Sigmoid colon (tissue), 7 donors: ENCODE results near the gene NUTF2. TPM values are rescaled to one million over a fixed set of nuclear protein-coding genes. Genes with fewer than 3 reads are reported as not detected.

Source experiments
- DNase-seq: peaks from one replicate; pipeline ENCODE4 v3.0.0-alpha.2; 2019
- H3K27ac ChIP-seq, 4 donors: fragments of 200-600 bp; sonication (generic); one replicate each; pipeline ENCODE4 v1.5.1; 2016 to 2019; ENCODE audit warnings: mild to moderate bottlenecking in 1 of 4
- H3K27me3 ChIP-seq, 3 donors: fragments of 200-600 bp; sonication (generic); one replicate each; pipeline ENCODE4 v1.5.1; 2019; ENCODE audit warnings: mild to moderate bottlenecking in 1 of 3
- H3K36me3 ChIP-seq, 4 donors: fragments of 200-600 bp; sonication (generic); one replicate each; pipeline ENCODE4 v1.5.1; 2016 to 2019
- H3K4me1 ChIP-seq, 4 donors: fragments of 200-600 bp; sonication (generic); one replicate each; pipeline ENCODE4 v1.5.1; 2017 to 2019
- H3K4me3 ChIP-seq, 4 donors: fragments of 200-600 bp; sonication (generic); one replicate each; pipeline ENCODE4 v1.5.1; 2017 to 2019; ENCODE audit warnings: mild to moderate bottlenecking in 2 of 4, moderate library complexity in 1 of 4
- H3K9me3 ChIP-seq, 4 donors: fragments of 200-600 bp in 3 of 4; sonication (generic) in 3 of 4; one replicate each; pipeline versions ENCODE4 v1.5.1 to v1.6.1; 2013 to 2019
- CTCF ChIP-seq, 4 experiments: fragments of 450-650 bp in 3 of 4; fragments of 200-600 bp in 1 of 4; IDR thresholded peaks; one replicate each; pipeline ENCODE4 v1.5.1; 2016 to 2019; ENCODE audit warnings: antibody characterized with exemption in 4 of 4, mild to moderate bottlenecking in 3 of 4, moderate library complexity in 2 of 4
- EP300 ChIP-seq, 4 donors: sonication (generic); formaldehyde crosslinking; IDR thresholded peaks; one replicate each; pipeline ENCODE4 v1.6.1; 2017; ENCODE audit warnings: antibody characterized with exemption in 4 of 4
- POLR2A ChIP-seq, 2 donors: fragments of 450-650 bp; IDR thresholded peaks; one replicate each; pipeline ENCODE4 v1.6.1; 2016; ENCODE audit warnings: antibody characterized with exemption in 2 of 2, mild to moderate bottlenecking in 2 of 2, moderate library complexity in 2 of 2
- POLR2AphosphoS5 ChIP-seq, 4 donors: sonication (generic); formaldehyde crosslinking; IDR thresholded peaks; one replicate each; pipeline ENCODE4 v1.6.1; 2017; ENCODE audit warnings: antibody characterized with exemption in 4 of 4
- WGBS, 2 donors: extraction: QIAGEN DNeasy Blood & Tissue Kit; methylation state at CpG; one replicate each; pipeline ENCODE4 v1.1.7; 2013; 5-methylcytosine and 5-hydroxymethylcytosine counted together
- intact Hi-C: fragments of 100-400 bp; cut with DNase I; formaldehyde crosslinking; loops from one replicate; pipeline ENCODE4 v1.15.1; 2023
- polyA plus RNA-seq, 3 donors: library from polyadenylated mRNA; stranded (reverse); fragments of 200-250 nt; gene quantifications; one replicate each; pipeline ENCODE4 v1.2.3, GENCODE V29; 2013
- total RNA-seq, 4 donors: library from RNA; depleted of rRNA; stranded (reverse); fragments of >200 nt; gene quantifications; one replicate each; pipeline ENCODE4 v1.1.0, GENCODE V29; 2016
- donor health status: healthy with polysubstance abuse.
- donor health status: Bipolar disorder and iron deficiency.
- donor health status: healthy.

NUTF2 gene
- total and polyA plus RNA-seq, 7 donors = 50.8 to 115 (median 93.8) TPM

- intact Hi-C loops = no loop called here
- Histone ChIP-seq H3K36me3 (peaks cover 0 to 10% (median 3%) of the 10 kb centered on the region in 4 donors), H3K4me3 (no peak overlapping the region), H3K27ac (no peak overlapping the region), H3K4me1 (no peaks in the 10 kb centered on the region), H3K9me3 (no peaks in the 10 kb centered on the region), H3K27me3 (no peaks in the 10 kb centered on the region)
- no peak for DNase-seq
- TF ChIP-seq POLR2AphosphoS5 (IDR thresholded peaks at IDR 0.05) (no peak), CTCF (IDR thresholded peaks at IDR 0.05) (no peak), POLR2A (IDR thresholded peaks at IDR 0.05) (no peak), EP300 (IDR thresholded peaks at IDR 0.05) (no peak)
- WGBS, 2 donors = 95 to 97% methylated on average over 2 of the region's 2 CpGs
Measured at GRCh38 chr16:67822511-67822910, 24.2 kb upstream of the NUTF2 start.

- TF ChIP-seq POLR2AphosphoS5 (IDR thresholded peaks at IDR 0.05) (no peak), CTCF (IDR thresholded peaks at IDR 0.05) (no peak), EP300 (IDR thresholded peaks at IDR 0.05) (no peak), POLR2A (IDR thresholded peaks at IDR 0.05) (no peak)
- WGBS, 2 donors = 89 to 91% methylated on average over 8 of the region's 8 CpGs
- Histone ChIP-seq H3K27ac (no peak overlapping the region), H3K4me3 (no peak overlapping the region), H3K27me3 (no peaks in the 10 kb centered on the region), H3K9me3 (no peaks in the 10 kb centered on the region), H3K36me3 (peaks cover 9 to 36% (median 26%) of the 10 kb centered on the region in 4 donors), H3K4me1 (no peaks in the 10 kb centered on the region)
- intact Hi-C loops = no loop called here
- DNase-seq = no peak
Measured at GRCh38 chr16:67825119-67825518, 21.6 kb upstream of the NUTF2 start.

- intact Hi-C loops = no loop called here
- no peak overlapping the region for H3K4me3 ChIP-seq
- H3K27me3 ChIP-seq = no peaks in the 10 kb centered on the region
- TF ChIP-seq POLR2A (IDR thresholded peaks at IDR 0.05) = no peak
- TF ChIP-seq CTCF (IDR thresholded peaks at IDR 0.05) = no peak
- TF ChIP-seq EP300 (IDR thresholded peaks at IDR 0.05) = no peak
- TF ChIP-seq POLR2AphosphoS5 (IDR thresholded peaks at IDR 0.05) = no peak
- no peaks in the 10 kb centered on the region for H3K9me3 ChIP-seq
- DNase-seq = no peak
- H3K4me1 ChIP-seq = no peaks in the 10 kb centered on the region
- 93 to 95% methylated on average over 14 of the region's 14 CpGs for whole genome bisulfite sequencing, 2 donors
- peaks cover 12 to 44% (median 30%) of the 10 kb centered on the region in 4 donors for H3K36me3 ChIP-seq
- H3K27ac ChIP-seq = no peak overlapping the region
Measured at GRCh38 chr16:67825906-67826305, 20.8 kb upstream of the NUTF2 start.

- peaks cover 12 to 58% (median 33%) of the 10 kb centered on the region in 4 donors for H3K36me3 ChIP-seq
- H3K4me1 ChIP-seq = peaks cover 0 to 14% (median 11%) of the 10 kb centered on the region in 4 donors
- intact Hi-C loops = no loop called here
- no peak overlapping the region for H3K27ac ChIP-seq
- no peak for DNase-seq
- 96% methylated on average over 4 of the region's 4 CpGs for WGBS, 2 donors
- no peak overlapping the region for H3K4me3 ChIP-seq
- no peak for TF ChIP-seq POLR2AphosphoS5 (IDR thresholded peaks at IDR 0.05)
- TF ChIP-seq CTCF (IDR thresholded peaks at IDR 0.05) = no peak
- TF ChIP-seq POLR2A (IDR thresholded peaks at IDR 0.05) = no peak
- no peak for TF ChIP-seq EP300 (IDR thresholded peaks at IDR 0.05)
- H3K9me3 ChIP-seq = no peaks in the 10 kb centered on the region
- no peaks in the 10 kb centered on the region for H3K27me3 ChIP-seq
Measured at GRCh38 chr16:67828651-67829050, 18.1 kb upstream of the NUTF2 start.

GRCh38 chr16:67833030-67833414 is 13.7 kb upstream of the NUTF2 start:
- H3K9me3 ChIP-seq = no peaks in the 10 kb centered on the region
- H3K4me3 ChIP-seq = peak overlapping the region; percentile 72 to 99 (median 84)
- H3K27ac ChIP-seq = peak overlapping the region; percentile 80 to 84 (median 82)
- intact Hi-C loops = no loop called here
- H3K36me3 ChIP-seq = peaks cover 12 to 43% (median 27%) of the 10 kb centered on the region in 4 donors
- no peak for TF ChIP-seq POLR2A (IDR thresholded peaks at IDR 0.05)
- TF ChIP-seq EP300 (IDR thresholded peaks at IDR 0.05) = no peak
- no peak for TF ChIP-seq CTCF (IDR thresholded peaks at IDR 0.05)
- no peak for TF ChIP-seq POLR2AphosphoS5 (IDR thresholded peaks at IDR 0.05)
- 1 to 7% methylated on average over 3 of the region's 3 CpGs for WGBS, 2 donors
- no peaks in the 10 kb centered on the region for H3K27me3 ChIP-seq
- DNase-seq = no peak
- peaks cover 0 to 19% (median 17%) of the 10 kb centered on the region in 4 donors for H3K4me1 ChIP-seq
